Lung microvascular endothelial cell (primary cell): ENCODE measurements around the gene PBX3. TPM values are rescaled to one million over a fixed set of nuclear protein-coding genes. Genes with fewer than 3 reads are reported as not detected.

Experiments
- total RNA-seq: library from RNA; depleted of rRNA; stranded (reverse); fragments of >200 nt; gene quantifications from 2 replicates; pipeline ENCODE4 v1.2.1, GENCODE V29; 2014

Gene PBX3
- total RNA-seq, 1 donor from 2014 or later: 4.0 TPM

Other genes with a start within 250 kb of the PBX3 start
- 40.3 and 52.2 TPM in 2 replicates for gene MAPKAP1, start 40.2 kb upstream of the PBX3 start, total RNA-seq